Activated CD8-positive, alpha-beta memory T cell treated with anti-CD3 and anti-CD28 coated beads for 4 hours (primary cell): ENCODE data around the gene FBXL7.

Source experiments
- DNase-seq, 2 donors: peaks; one replicate each; pipeline ENCODE4 v3.0.0-alpha.2; 2020; ENCODE audit warnings: low read depth in 2 of 2

The FBXL7 gene

DNA sequence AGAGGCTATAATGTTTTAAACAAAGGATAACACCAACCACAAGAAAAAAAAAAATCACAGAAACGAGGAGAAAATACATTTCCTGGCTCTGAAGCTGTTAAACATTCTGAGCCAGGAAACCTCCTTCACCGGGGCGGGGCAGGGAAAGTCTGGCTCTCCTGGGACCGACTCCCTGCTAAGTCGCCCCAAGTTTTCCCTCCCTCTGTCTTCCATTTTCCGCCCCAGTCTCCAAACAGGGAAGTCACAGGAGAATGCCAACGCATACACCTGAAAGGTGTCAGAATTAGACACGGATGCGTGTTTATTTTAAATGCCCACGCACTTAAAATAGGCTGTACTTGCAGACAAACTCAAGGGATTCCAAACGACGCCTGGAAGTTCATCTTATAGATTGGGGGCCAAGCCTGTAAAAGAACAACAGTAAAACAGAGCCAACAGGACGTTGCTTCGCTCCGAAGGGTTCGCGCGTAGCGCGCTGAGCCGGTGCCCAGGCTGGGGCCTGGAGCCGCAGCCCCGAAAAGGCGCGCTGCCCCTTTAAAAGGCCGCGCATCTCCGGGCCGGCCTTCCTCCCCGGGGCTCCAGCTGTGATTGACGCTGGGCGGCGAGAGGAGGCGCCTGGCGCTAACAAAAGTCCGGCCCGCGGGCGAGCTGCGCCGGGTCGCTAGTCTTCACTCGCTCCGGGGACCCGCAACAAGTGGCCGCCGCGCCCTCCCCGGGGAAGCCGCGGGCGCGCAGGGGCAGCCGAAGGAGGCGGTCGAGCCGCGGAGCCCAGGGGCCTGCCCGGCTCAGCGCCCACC is at the start of gene FBXL7:
FBXL7 (plus strand) TSS at position 653 of the 797 bp plus-strand sequence.
- no peak for DNase-seq

DNA sequence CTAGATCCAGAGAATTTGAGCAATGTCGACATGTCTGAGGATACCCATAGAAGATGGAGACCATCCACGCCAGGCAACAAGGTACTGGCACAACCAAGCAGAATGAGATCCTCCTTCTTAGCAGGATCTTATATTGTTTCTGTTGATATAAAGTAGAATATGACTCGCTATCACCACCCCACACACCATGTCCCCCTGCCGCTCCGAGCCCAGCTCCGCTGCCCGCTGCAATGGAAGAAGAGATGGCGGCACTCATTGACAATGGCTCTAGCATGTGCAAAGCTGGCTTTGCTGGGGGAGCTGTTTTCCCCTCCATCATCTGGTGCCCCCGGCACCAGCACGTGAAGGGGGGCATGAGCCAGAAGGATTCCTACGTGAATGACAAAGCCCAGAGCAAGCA is 49.5 kb upstream of the FBXL7 start:
- no peak for DNase-seq

- no peak for DNase-seq
These were observed 49.0 kb upstream of the FBXL7 start for GRCh38 chr5:15450949-15451348.

GRCh38 chr5:15452030-15452429 is 48.0 kb upstream of the FBXL7 start:
- DNase-seq, result no peak

GRCh38 chr5:15452781-15453180 is 47.2 kb upstream of the FBXL7 start:
- no peak for DNase-seq

- no peak for DNase-seq
These were observed 40.8 kb upstream of the FBXL7 start for GRCh38 chr5:15459200-15459599.

GRCh38 chr5:15463231-15463980 is 36.6 kb upstream of the FBXL7 start:
- no peak for DNase-seq

GRCh38 chr5:15472116-15472515 is 27.9 kb upstream of the FBXL7 start:
- no peak for DNase-seq

GRCh38 chr5:15474143-15474719 is 25.7 kb upstream of the FBXL7 start:
- DNase-seq, result no peak

GRCh38 chr5:15475367-15475766 is 24.6 kb upstream of the FBXL7 start:
- DNase-seq, result no peak

GRCh38 chr5:15476977-15477376 is 23.0 kb upstream of the FBXL7 start:
- no peak for DNase-seq

DNA sequence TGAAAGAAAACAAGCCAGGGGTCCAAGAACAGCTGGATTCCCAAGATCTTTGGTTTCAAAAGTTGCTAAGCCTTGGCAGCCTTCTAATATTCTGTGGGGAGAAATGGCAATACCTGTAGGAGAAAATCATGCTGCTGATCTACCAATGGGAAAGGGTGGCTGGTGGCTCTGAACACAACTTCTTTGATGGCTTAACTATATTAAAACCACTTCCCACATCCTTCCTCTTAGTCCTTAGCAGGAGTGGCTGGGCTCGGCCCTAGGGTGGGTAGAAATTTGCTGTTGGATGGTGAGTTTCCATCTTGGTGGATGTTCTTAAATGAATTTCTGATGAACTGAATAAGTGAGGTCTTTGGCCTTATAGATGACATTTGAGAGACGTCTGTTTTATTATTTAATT is 19.5 kb upstream of the FBXL7 start:
- no peak for DNase-seq

GRCh38 chr5:15483351-15484097 is 16.5 kb upstream of the FBXL7 start:
- no peak for DNase-seq

GRCh38 chr5:15487228-15487627 is 12.8 kb upstream of the FBXL7 start:
- DNase-seq, result no peak

GRCh38 chr5:15489571-15490235 is 10.3 kb upstream of the FBXL7 start:
- no peak for DNase-seq

DNA sequence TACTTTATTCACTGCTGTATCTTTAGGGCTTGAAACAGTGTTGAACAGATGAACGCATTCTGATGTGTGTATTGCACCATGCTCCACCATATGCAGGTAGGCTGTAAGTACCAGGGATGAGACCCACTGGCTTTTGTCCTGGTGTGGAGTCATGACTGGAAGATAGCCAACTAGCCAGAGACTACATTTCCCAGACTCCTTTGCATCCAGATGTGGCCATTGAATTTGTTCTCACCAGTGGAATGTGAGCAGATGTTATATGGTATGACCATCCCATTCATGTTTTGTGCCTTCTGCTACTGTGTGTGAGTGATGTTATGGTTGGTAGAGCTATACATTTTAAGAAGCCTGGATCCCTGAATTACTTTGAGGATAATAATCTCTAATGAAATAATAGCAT is 7.4 kb upstream of the FBXL7 start:
- no peak for DNase-seq

- no peak for DNase-seq
These were observed 6.5 kb upstream of the FBXL7 start for GRCh38 chr5:15493501-15493900.

DNA sequence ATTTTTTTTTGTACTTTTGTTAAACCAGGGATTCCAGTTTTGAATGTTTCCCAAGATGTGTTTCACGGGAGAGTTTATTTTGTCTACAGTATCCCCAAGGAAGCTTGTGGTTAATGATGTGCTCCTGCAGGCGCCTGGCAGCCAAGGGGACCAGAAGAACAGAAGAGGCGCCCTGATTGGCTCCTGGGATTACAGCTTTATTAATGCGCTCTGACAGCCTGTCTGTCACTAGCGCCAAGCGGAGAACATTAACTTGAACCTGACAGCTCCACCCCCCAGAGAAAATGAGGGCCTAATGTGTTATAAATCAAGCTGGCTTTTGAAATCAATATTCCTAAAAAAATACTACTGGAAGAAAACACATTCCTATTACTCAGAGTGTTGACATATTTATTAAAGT is 5.0 kb upstream of the FBXL7 start:
- no peak for DNase-seq

DNA sequence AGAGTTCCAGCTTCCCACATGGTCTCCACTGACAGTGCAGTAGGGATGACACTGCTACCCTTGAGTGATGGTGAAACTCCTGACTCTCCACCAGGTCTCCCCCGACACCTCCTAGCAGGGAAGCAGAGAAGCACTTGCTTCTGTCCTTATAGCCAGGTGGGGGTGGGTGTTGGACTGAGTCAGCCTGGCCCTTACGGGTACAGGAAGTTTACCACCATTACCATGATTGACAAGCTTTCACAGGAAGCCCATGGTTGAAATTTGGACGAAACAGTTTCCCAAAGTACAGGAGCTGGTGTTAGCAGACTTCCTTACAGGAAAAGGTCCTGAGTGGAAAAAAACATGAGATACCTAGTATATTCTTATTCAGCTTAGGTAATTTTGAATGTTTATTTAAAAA is 3.1 kb upstream of the FBXL7 start:
- no peak for DNase-seq

DNA sequence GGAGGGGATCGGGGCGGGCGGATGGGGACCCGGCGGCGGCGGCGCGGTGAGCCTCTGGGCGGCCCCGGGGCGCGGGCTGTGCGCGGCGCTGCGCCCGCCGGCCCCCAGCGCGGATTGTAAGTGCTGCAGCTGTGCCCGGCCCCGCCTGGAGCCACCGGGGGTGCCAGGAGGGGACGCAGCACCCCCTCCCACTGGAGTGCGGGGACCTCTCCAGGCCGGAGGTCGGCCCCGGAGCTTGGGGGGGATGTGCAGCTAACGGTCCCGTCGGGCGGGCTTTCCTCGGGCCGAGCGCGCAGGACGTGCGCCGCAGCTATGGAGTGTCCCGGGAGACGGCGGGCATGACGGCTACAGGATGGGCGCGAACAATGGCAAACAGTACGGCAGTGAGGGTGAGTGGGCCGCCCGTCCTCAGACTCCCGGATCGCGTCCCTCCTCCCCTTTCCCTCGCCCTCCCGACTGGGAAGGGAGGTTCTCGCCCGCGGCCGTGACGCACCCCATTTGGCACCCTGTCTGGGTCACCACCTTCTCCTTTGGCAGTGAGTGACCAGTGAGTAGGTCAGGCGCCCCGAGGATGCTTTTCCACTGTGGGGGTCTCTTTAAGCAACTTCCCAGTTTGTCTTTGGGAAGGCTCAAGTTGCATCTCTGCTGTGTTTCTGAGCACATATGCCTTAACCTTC is 483 bp downstream of the FBXL7 start:
- DNase-seq, result no peak
